ENCODE data around the gene SEMA4D. TPM values are rescaled to one million over a fixed set of nuclear protein-coding genes. Genes with fewer than 3 reads are reported as not detected.
A peak's percentile ranks its signal among the peaks of the same experiment; 100 is the strongest.

SEMA4D gene
- total RNA-seq, 2 donors from 2014 or later = 42.8 to 51.0 TPM

- H3K4me1 Mint-ChIP-seq = peaks cover 23% of the 10 kb centered on the region
- no peaks in the 10 kb centered on the region for H3K36me3 Mint-ChIP-seq (ENCODE audit: low read depth)
Measured at GRCh38 chr9:89430995-89431394, 66.9 kb downstream of the SEMA4D start.

GRCh38 chr9:89428901-89429890 is 68.7 kb downstream of the SEMA4D start:
- TF ChIP-seq, protein P1, sequence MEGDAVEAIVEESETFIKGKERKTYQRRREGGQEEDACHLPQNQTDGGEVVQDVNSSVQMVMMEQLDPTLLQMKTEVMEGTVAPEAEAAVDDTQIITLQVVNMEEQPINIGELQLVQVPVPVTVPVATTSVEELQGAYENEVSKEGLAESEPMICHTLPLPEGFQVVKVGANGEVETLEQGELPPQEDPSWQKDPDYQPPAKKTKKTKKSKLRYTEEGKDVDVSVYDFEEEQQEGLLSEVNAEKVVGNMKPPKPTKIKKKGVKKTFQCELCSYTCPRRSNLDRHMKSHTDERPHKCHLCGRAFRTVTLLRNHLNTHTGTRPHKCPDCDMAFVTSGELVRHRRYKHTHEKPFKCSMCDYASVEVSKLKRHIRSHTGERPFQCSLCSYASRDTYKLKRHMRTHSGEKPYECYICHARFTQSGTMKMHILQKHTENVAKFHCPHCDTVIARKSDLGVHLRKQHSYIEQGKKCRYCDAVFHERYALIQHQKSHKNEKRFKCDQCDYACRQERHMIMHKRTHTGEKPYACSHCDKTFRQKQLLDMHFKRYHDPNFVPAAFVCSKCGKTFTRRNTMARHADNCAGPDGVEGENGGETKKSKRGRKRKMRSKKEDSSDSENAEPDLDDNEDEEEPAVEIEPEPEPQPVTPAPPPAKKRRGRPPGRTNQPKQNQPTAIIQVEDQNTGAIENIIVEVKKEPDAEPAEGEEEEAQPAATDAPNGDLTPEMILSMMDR (conservative IDR thresholded peaks at IDR 0.05) = peak; percentile 83
- Mint-ChIP-seq H3K4me3 (no peak overlapping the region), H3K27ac (peak overlapping the region; percentile 68), H3K27me3 (ENCODE audit: insufficient read depth) (no peaks in the 10 kb centered on the region), H3K9me3 (peaks cover 3% of the 10 kb centered on the region), H3K36me3 (ENCODE audit: low read depth) (peaks cover 8% of the 10 kb centered on the region), H3K4me1 (peaks cover 8% of the 10 kb centered on the region)
- Histone ChIP-seq H3K4me3 (ENCODE audit: low read length) (no peak overlapping the region), H3K36me3 (ENCODE audit: control insufficient read depth, insufficient read depth, low read length) (no peaks in the 10 kb centered on the region), H3K4me1 (ENCODE audit: control insufficient read depth, insufficient read depth, low read length) (no peaks in the 10 kb centered on the region), H3K27ac (ENCODE audit: low read depth, low read length) (no peak overlapping the region), H3K9me3 (ENCODE audit: control insufficient read depth, low read length) (no peaks in the 10 kb centered on the region), H3K9ac (ENCODE audit: extremely low read depth, low read length, poor library complexity, severe bottlenecking) (no peak overlapping the region), H3K27me3 (ENCODE audit: control insufficient read depth, insufficient read depth, low read length, poor library complexity, severe bottlenecking) (no peaks in the 10 kb centered on the region)
- DNase-seq = peak; percentile 92
- 91 to 95% methylated on average over 17 to 25 of the region's 25 CpGs for WGBS, 2 experiments (ENCODE audit: insufficient coverage in 1 of 2, insufficient read length in 1 of 2)

More at GRCh38 chr9:89430995-89431394, 66.9 kb downstream of the SEMA4D start:
- Mint-ChIP-seq H3K27me3 (ENCODE audit: insufficient read depth) (no peaks in the 10 kb centered on the region), H3K4me3 (no peak overlapping the region), H3K27ac (no peak overlapping the region), H3K9me3 (no peaks in the 10 kb centered on the region)
- no peak for DNase-seq
- Histone ChIP-seq H3K27me3 (ENCODE audit: control insufficient read depth, insufficient read depth, low read length, poor library complexity, severe bottlenecking) (no peaks in the 10 kb centered on the region), H3K4me1 (ENCODE audit: control insufficient read depth, insufficient read depth, low read length) (no peaks in the 10 kb centered on the region), H3K9me3 (ENCODE audit: control insufficient read depth, low read length) (no peaks in the 10 kb centered on the region), H3K36me3 (ENCODE audit: control insufficient read depth, insufficient read depth, low read length) (no peaks in the 10 kb centered on the region), H3K9ac (ENCODE audit: extremely low read depth, low read length, poor library complexity, severe bottlenecking) (no peak overlapping the region), H3K4me3 (ENCODE audit: low read length) (no peak overlapping the region), H3K27ac (ENCODE audit: low read depth, low read length) (no peak overlapping the region)
- 91 to 97% methylated on average over 4 to 6 of the region's 6 CpGs for WGBS, 2 experiments (ENCODE audit: insufficient coverage in 1 of 2, insufficient read length in 1 of 2)
- TF ChIP-seq, protein P1 (conservative IDR thresholded peaks at IDR 0.05) = no peak

DNA sequence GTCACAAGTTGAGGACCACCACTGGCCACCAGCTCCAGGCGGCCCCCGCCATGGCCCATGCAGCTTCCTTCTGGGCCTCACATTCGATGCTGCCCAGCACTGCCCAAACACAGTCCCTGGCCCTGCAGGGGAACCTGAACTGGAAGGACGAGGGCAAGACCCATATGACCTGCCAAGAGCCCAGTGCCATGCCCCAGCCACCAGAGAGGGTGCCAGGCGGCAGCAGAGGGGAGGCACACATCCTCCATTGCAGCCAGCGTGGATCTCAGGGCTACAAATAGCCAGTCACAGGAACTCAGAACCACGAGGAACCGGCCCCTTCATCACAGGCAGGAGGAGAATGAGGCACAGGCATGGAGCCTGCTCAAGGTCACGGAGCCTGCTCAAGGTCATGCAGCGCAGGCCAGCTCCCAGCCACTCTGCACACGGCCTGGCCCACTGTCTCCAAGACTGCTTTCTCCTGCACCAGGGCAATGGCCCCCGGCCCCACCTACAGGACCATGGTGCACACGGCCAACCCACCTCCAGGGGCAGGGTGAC is 69.6 kb downstream of the SEMA4D start:
- Histone ChIP-seq H3K4me1 (ENCODE audit: control insufficient read depth, insufficient read depth, low read length) (no peaks in the 10 kb centered on the region), H3K27me3 (ENCODE audit: control insufficient read depth, insufficient read depth, low read length, poor library complexity, severe bottlenecking) (no peaks in the 10 kb centered on the region), H3K27ac (ENCODE audit: low read depth, low read length) (no peak overlapping the region), H3K9me3 (ENCODE audit: control insufficient read depth, low read length) (no peaks in the 10 kb centered on the region), H3K36me3 (ENCODE audit: control insufficient read depth, insufficient read depth, low read length) (no peaks in the 10 kb centered on the region), H3K9ac (ENCODE audit: extremely low read depth, low read length, poor library complexity, severe bottlenecking) (no peak overlapping the region), H3K4me3 (ENCODE audit: low read length) (no peak overlapping the region)
- DNase-seq = no peak
- TF ChIP-seq, protein P1 (conservative IDR thresholded peaks at IDR 0.05) = no peak
- H3K27me3 Mint-ChIP-seq (ENCODE audit: insufficient read depth) = no peaks in the 10 kb centered on the region
- peak overlapping the region; percentile 30 for H3K27ac Mint-ChIP-seq
- peaks cover 8% of the 10 kb centered on the region for H3K36me3 Mint-ChIP-seq (ENCODE audit: low read depth)
- 82 to 90% methylated on average over 8 to 13 of the region's 13 CpGs for WGBS, 2 experiments (ENCODE audit: insufficient coverage in 1 of 2, insufficient read length in 1 of 2)
- H3K4me3 Mint-ChIP-seq = no peak overlapping the region
- peaks cover 3% of the 10 kb centered on the region for H3K9me3 Mint-ChIP-seq
- H3K4me1 Mint-ChIP-seq = peaks cover 8% of the 10 kb centered on the region

Measured in endodermal cell (in vitro differentiated cells).